ENCODE measurements around the gene PGBD2. TPM values are rescaled to one million over a fixed set of nuclear protein-coding genes. Genes with fewer than 3 reads are reported as not detected.
A peak's percentile ranks its signal among the peaks of the same experiment; 100 is the strongest.

Gene PGBD2
- total and polyA plus RNA-seq, 9 of the 15 experiments (the other 6 are each of a cell fraction or from before 2014, with no cell fraction given) = 11.9 to 21.8 (median 14.7) TPM

DNA sequence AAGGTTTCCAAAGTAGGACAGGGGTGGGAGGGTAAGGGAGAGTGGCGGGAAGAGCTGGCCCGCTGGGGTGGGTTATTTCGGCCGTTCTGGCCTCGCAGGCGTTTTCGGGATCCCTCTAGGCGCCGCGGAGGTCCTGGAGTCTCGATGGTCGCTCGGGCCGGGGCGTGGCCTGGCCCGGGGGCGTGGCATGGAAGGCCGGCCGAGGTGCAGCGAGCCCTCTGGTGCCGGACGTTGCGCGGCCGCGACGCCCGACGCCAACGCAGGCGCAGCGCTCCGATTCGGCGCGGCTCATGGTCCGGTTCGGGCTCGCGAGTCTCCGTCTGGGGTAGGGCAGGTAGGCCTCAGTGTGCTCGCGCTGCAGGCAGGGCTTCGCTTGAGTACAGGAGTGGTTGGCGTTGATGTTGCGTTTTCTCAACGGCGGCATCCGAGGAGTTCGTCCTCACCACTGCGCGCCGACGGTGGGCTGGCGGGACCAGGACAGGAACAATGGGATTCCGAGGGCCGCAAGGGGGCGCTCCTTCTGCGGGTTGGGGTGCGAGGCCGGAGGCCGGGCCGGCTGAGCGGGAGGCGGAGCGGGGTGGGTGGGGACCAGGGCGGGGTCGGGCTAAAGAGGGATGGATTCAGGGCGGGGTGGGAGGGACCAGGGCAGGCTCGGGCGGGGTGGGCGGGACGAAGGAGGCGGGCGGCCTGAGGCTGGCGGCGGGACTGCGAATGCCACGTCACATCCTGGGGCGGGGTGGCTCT is at the start of gene PGBD2 (continued):
- TF ChIP-seq KDM1A (IDR thresholded peaks at IDR 0.05) (no peak), ZNF780A (CRISPR knock-in tag; IDR thresholded peaks at IDR 0.05) (no peak), RBM34 (IDR thresholded peaks at IDR 0.05; ENCODE audit: borderline replicate concordance, insufficient read depth, low read length) (0 out of 2 replicates have a peak, but pooled peaks have one; percentile 11), ZNF212 (CRISPR knock-in tag; IDR thresholded peaks at IDR 0.05) (no peak), HEY1 (CRISPR knock-in tag; IDR thresholded peaks at IDR 0.05; ENCODE audit: borderline replicate concordance) (no peak), ZNF696 (CRISPR knock-in tag; conservative IDR thresholded peaks at IDR 0.05) (no peak), HOXB6 (CRISPR knock-in tag; IDR thresholded peaks at IDR 0.05; ENCODE audit: borderline replicate concordance) (no peak), SMC3 (conservative IDR thresholded peaks at IDR 0.05; ENCODE audit: insufficient read depth, low read depth, low read length) (peak; percentile 66; the same call in 1 of the 2 replicates), SMARCA5 (IDR thresholded peaks at IDR 0.05) (peak; percentile 100), KDM5B (IDR thresholded peaks at IDR 0.05; ENCODE audit: insufficient replicate concordance, low read depth, low read length) (peak; percentile 88)
- TF ChIP-seq, protein P1, sequence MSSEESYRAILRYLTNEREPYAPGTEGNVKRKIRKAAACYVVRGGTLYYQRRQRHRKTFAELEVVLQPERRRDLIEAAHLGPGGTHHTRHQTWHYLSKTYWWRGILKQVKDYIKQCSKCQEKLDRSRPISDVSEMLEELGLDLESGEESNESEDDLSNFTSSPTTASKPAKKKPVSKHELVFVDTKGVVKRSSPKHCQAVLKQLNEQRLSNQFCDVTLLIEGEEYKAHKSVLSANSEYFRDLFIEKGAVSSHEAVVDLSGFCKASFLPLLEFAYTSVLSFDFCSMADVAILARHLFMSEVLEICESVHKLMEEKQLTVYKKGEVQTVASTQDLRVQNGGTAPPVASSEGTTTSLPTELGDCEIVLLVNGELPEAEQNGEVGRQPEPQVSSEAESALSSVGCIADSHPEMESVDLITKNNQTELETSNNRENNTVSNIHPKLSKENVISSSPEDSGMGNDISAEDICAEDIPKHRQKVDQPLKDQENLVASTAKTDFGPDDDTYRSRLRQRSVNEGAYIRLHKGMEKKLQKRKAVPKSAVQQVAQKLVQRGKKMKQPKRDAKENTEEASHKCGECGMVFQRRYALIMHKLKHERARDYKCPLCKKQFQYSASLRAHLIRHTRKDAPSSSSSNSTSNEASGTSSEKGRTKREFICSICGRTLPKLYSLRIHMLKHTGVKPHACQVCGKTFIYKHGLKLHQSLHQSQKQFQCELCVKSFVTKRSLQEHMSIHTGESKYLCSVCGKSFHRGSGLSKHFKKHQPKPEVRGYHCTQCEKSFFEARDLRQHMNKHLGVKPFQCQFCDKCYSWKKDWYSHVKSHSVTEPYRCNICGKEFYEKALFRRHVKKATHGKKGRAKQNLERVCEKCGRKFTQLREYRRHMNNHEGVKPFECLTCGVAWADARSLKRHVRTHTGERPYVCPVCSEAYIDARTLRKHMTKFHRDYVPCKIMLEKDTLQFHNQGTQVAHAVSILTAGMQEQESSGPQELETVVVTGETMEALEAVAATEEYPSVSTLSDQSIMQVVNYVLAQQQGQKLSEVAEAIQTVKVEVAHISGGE (CRISPR knock-in tag; IDR thresholded peaks at IDR 0.05) = peak in 1 of 3 experiments; percentile 44; a peak in 1 of 6 replicates
- TF ChIP-seq, protein P2, sequence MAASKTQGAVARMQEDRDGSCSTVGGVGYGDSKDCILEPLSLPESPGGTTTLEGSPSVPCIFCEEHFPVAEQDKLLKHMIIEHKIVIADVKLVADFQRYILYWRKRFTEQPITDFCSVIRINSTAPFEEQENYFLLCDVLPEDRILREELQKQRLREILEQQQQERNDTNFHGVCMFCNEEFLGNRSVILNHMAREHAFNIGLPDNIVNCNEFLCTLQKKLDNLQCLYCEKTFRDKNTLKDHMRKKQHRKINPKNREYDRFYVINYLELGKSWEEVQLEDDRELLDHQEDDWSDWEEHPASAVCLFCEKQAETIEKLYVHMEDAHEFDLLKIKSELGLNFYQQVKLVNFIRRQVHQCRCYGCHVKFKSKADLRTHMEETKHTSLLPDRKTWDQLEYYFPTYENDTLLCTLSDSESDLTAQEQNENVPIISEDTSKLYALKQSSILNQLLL (CRISPR knock-in tag; IDR thresholded peaks at IDR 0.05; ENCODE audit: borderline replicate concordance) = no peak
- TF ChIP-seq, protein P3, sequence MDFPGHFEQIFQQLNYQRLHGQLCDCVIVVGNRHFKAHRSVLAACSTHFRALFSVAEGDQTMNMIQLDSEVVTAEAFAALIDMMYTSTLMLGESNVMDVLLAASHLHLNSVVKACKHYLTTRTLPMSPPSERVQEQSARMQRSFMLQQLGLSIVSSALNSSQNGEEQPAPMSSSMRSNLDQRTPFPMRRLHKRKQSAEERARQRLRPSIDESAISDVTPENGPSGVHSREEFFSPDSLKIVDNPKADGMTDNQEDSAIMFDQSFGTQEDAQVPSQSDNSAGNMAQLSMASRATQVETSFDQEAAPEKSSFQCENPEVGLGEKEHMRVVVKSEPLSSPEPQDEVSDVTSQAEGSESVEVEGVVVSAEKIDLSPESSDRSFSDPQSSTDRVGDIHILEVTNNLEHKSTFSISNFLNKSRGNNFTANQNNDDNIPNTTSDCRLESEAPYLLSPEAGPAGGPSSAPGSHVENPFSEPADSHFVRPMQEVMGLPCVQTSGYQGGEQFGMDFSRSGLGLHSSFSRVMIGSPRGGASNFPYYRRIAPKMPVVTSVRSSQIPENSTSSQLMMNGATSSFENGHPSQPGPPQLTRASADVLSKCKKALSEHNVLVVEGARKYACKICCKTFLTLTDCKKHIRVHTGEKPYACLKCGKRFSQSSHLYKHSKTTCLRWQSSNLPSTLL (IDR thresholded peaks at IDR 0.05) = no peak
- TF ChIP-seq, protein P4, sequence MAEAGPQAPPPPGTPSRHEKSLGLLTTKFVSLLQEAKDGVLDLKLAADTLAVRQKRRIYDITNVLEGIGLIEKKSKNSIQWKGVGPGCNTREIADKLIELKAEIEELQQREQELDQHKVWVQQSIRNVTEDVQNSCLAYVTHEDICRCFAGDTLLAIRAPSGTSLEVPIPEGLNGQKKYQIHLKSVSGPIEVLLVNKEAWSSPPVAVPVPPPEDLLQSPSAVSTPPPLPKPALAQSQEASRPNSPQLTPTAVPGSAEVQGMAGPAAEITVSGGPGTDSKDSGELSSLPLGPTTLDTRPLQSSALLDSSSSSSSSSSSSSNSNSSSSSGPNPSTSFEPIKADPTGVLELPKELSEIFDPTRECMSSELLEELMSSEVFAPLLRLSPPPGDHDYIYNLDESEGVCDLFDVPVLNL (CRISPR knock-in tag; IDR thresholded peaks at IDR 0.05; ENCODE audit: low read depth) = peak; percentile 43; the same call in 1 of the 2 replicates
- TF ChIP-seq, protein P5, sequence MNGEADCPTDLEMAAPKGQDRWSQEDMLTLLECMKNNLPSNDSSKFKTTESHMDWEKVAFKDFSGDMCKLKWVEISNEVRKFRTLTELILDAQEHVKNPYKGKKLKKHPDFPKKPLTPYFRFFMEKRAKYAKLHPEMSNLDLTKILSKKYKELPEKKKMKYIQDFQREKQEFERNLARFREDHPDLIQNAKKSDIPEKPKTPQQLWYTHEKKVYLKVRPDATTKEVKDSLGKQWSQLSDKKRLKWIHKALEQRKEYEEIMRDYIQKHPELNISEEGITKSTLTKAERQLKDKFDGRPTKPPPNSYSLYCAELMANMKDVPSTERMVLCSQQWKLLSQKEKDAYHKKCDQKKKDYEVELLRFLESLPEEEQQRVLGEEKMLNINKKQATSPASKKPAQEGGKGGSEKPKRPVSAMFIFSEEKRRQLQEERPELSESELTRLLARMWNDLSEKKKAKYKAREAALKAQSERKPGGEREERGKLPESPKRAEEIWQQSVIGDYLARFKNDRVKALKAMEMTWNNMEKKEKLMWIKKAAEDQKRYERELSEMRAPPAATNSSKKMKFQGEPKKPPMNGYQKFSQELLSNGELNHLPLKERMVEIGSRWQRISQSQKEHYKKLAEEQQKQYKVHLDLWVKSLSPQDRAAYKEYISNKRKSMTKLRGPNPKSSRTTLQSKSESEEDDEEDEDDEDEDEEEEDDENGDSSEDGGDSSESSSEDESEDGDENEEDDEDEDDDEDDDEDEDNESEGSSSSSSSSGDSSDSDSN (IDR thresholded peaks at IDR 0.05; ENCODE audit: borderline replicate concordance in 1 of 2, low read depth in 2 of 2, low read length in 2 of 2) = peak in 1 of 2 experiments; percentile 12; a peak in 1 of 4 replicates
